Glutamatergic neuron (in vitro differentiated cells): Measurements from ENCODE around the gene COX6A2. TPM values are rescaled to one million over a fixed set of nuclear protein-coding genes. Genes with fewer than 3 reads are reported as not detected.

Experiments used
- DNase-seq: peaks from one replicate; pipeline ENCODE4 v3.0.0; 2022
- H3K27ac Mint-ChIP-seq: one replicate; pipeline ENCODE4 v1.8.0; 2020; ENCODE audit warnings: mild to moderate bottlenecking, mixed read lengths, inconsistent platforms; ENCODE audit not compliant: unreplicated experiment
- H3K27me3 Mint-ChIP-seq: one replicate; pipeline ENCODE4 v1.8.0; 2020; ENCODE audit warnings: mild to moderate bottlenecking, moderate library complexity, mixed read lengths, inconsistent platforms; ENCODE audit not compliant: unreplicated experiment
- H3K36me3 Mint-ChIP-seq: one replicate; pipeline ENCODE4 v1.8.0; 2020; ENCODE audit warnings: mild to moderate bottlenecking, mixed read lengths, inconsistent platforms; ENCODE audit not compliant: unreplicated experiment
- H3K4me1 Mint-ChIP-seq: one replicate; pipeline ENCODE4 v1.8.0; 2020; ENCODE audit warnings: mild to moderate bottlenecking, low read depth, mixed read lengths, inconsistent platforms; ENCODE audit not compliant: unreplicated experiment
- H3K4me3 Mint-ChIP-seq: one replicate; pipeline ENCODE4 v1.8.0; 2020; ENCODE audit warnings: mild to moderate bottlenecking, mixed read lengths, inconsistent platforms; ENCODE audit not compliant: unreplicated experiment
- H3K9me3 Mint-ChIP-seq: one replicate; pipeline ENCODE4 v1.8.0; 2020; ENCODE audit warnings: mild to moderate bottlenecking, moderate library complexity, mixed read lengths, inconsistent platforms; ENCODE audit not compliant: unreplicated experiment
- total RNA-seq: library from RNA; stranded (reverse); fragmentation: NEBNext Ultra II Directional; extraction: Animal tissue kit (Norgen Biotek cat#: 25700); gene quantifications from one replicate; pipeline ENCODE4 v1.2.1, GENCODE V29; 2021; ENCODE audit not compliant: unreplicated experiment
- TF ChIP-seq, protein P1 (sequence below): fragments of 200-600 bp; sonication (generic); IDR thresholded peaks from one replicate; pipeline ENCODE4 v1.5.0; 2021; ENCODE audit not compliant: partially characterized antibody, unreplicated experiment

Gene COX6A2
- total RNA-seq, 1 donor from 2014 or later: not detected

DNA sequence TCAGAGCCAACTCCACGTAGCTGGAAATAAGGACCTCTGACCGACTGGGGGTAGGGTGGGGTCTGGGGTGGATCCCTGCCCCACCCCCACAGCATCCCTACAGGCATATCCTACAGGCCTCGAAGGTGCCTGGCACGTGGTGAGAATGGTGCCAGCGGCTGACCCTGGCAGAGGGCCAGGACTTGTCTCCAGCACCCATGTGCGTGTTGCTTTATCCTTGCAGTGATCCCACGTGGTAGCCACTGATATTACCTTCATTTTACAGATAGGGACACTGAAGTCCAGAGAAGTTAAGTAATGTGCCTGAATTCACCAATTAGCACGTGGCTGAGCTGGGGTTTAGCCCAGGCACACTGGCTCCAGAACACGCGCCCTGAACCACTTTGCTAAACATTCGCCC, 26.7 kb downstream of the COX6A2 start:
- Mint-ChIP-seq H3K27me3 (peaks cover 6% of the 10 kb centered on the region), H3K4me3 (no peak overlapping the region), H3K4me1 (no peaks in the 10 kb centered on the region), H3K27ac (no peak overlapping the region), H3K9me3 (peaks cover 5% of the 10 kb centered on the region), H3K36me3 (peaks cover 9% of the 10 kb centered on the region)
- no peak for DNase-seq
- TF ChIP-seq, protein P1, sequence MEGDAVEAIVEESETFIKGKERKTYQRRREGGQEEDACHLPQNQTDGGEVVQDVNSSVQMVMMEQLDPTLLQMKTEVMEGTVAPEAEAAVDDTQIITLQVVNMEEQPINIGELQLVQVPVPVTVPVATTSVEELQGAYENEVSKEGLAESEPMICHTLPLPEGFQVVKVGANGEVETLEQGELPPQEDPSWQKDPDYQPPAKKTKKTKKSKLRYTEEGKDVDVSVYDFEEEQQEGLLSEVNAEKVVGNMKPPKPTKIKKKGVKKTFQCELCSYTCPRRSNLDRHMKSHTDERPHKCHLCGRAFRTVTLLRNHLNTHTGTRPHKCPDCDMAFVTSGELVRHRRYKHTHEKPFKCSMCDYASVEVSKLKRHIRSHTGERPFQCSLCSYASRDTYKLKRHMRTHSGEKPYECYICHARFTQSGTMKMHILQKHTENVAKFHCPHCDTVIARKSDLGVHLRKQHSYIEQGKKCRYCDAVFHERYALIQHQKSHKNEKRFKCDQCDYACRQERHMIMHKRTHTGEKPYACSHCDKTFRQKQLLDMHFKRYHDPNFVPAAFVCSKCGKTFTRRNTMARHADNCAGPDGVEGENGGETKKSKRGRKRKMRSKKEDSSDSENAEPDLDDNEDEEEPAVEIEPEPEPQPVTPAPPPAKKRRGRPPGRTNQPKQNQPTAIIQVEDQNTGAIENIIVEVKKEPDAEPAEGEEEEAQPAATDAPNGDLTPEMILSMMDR: no peak

DNA sequence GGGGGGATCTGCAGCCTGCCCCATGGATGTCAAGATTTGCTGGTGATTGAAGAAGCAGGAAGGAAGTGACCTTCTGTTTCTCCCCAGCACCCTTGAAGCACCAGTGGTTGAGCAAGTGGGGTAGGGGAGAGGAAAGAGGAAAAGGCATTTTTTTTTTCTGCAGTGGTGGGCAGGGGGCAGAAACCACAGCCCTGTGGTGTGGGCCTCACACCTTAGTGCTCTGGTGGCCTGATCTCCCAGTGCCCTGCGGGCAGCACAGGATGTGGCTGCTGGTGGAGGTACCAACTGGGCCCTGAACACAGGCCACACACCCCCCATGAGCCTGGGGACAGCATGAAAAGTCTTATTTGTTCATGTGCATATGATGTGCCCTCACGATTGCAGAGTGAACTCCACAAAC, 28.0 kb downstream of the COX6A2 start:
- H3K9me3 Mint-ChIP-seq: peaks cover 3% of the 10 kb centered on the region

DNA sequence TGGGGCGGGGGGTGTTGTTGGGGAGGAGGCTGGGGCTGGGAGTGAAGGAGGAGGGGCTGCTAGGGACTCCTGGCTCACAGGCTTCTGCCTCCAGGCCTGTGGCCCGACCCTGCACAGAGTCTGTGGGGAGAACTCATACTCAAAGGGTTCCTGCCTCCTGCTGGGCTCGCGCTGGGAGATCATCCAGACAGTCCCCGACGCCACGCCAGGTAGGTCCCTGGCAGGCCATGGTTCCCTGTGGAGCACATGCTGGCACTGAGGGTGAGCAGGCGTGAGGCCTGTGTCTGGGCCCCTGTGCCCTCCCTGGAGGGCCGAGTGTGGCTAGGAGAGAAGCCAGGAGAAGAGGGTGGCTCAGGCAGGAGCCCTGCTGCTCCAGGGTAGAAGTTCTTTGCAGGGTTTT, 30.5 kb downstream of the COX6A2 start:
- DNase-seq: no peak
- Mint-ChIP-seq H3K4me1 (no peaks in the 10 kb centered on the region), H3K4me3 (no peak overlapping the region), H3K27me3 (peaks cover 2% of the 10 kb centered on the region), H3K36me3 (peaks cover 9% of the 10 kb centered on the region), H3K9me3 (peaks cover 3% of the 10 kb centered on the region), H3K27ac (no peak overlapping the region)
- TF ChIP-seq, protein P1: no peak

More for the DNA sequence above, 28.0 kb downstream of the COX6A2 start:
- Mint-ChIP-seq H3K27ac (no peak overlapping the region), H3K27me3 (peaks cover 6% of the 10 kb centered on the region), H3K36me3 (peaks cover 9% of the 10 kb centered on the region), H3K4me3 (no peak overlapping the region), H3K4me1 (no peaks in the 10 kb centered on the region)
- DNase-seq: no peak
- TF ChIP-seq, protein P1: no peak

DNA sequence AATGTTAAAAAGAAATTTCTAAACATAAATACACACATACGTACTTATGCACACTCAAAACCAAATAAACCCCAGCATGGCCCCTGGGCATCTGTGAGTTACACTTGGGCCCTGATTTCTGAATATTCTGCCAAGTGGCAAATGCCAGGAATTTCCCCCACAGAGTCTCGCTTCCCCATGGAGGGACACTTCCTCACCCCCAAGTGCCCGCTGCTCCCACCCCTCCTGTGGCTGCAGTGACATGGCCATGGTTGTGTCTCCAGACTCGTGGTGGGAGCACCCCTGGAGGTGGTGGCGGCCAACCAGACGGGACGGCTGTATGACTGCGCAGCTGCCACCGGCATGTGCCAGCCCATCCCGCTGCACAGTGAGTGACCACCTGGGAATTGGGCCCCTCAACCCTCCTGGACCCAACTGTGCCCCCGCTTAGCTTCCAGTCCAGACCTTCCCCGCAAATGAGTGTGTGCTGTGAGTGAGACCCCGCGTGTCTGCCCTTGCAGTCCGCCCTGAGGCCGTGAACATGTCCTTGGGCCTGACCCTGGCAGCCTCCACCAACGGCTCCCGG, 31.0 kb downstream of the COX6A2 start:
- Mint-ChIP-seq H3K4me3 (no peak overlapping the region), H3K27me3 (peaks cover 2% of the 10 kb centered on the region), H3K36me3 (peaks cover 9% of the 10 kb centered on the region)

DNA sequence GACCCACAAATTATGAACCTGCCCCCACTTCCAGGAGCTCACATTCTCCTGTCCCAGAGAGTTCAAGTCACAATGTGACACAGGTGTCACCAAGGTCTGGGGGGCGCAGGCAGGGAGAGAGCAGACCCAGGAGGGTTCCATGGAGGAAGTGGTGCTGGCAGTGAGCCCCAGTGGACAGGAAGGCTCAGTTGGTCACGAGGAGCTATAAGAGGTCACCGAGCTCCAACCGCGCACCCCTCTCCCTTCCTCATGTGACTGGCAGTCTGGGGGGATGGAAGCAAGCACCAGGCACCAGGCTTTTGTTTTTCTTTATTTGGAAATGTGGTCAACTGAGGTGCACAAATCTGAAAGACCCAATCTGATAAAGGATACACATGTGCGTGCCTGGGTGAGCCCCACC, 32.5 kb downstream of the COX6A2 start:
- no peak overlapping the region for H3K4me3 Mint-ChIP-seq
- H3K9me3 Mint-ChIP-seq: peaks cover 3% of the 10 kb centered on the region
- H3K27me3 Mint-ChIP-seq: peaks cover 2% of the 10 kb centered on the region
- no peak for DNase-seq
- H3K4me1 Mint-ChIP-seq: no peaks in the 10 kb centered on the region
- TF ChIP-seq, protein P1: no peak
- no peak overlapping the region for H3K27ac Mint-ChIP-seq
- peaks cover 9% of the 10 kb centered on the region for H3K36me3 Mint-ChIP-seq

More for the DNA sequence above, 31.0 kb downstream of the COX6A2 start:
- H3K4me1 Mint-ChIP-seq: no peaks in the 10 kb centered on the region
- H3K27ac Mint-ChIP-seq: no peak overlapping the region
- no peak for DNase-seq
- TF ChIP-seq, protein P1: no peak
- peaks cover 3% of the 10 kb centered on the region for H3K9me3 Mint-ChIP-seq
